KG1 (cell line): Measurements from ENCODE around the gene KLF9.
"Not testable (repeated sequence)": the region's sequence is repeated elsewhere in the genome, so short reads cannot be mapped to it uniquely, and the experiment has no call there.

ENCODE experiments used
- DNase-seq: peaks from one replicate; lab custom pipeline; 2025; lab: John Stamatoyannopoulos, UW

The KLF9 gene

GRCh38 chr9:70403618-70404025 is 10.8 kb downstream of the KLF9 start:
- no peak for DNase-seq

- DNase-seq: no peak
These were observed 11.3 kb downstream of the KLF9 start for GRCh38 chr9:70403166-70403565.

- no peak for DNase-seq
These were observed 12.2 kb downstream of the KLF9 start for GRCh38 chr9:70402213-70402612.

- not testable (repeated sequence) for DNase-seq
These were observed 13.2 kb downstream of the KLF9 start for GRCh38 chr9:70401241-70401640.

- DNase-seq: no peak
These were observed 14.2 kb downstream of the KLF9 start for GRCh38 chr9:70400107-70400892.

- no peak for DNase-seq
These were observed 15.3 kb downstream of the KLF9 start for GRCh38 chr9:70399141-70399540.

GRCh38 chr9:70398145-70398556 is 16.3 kb downstream of the KLF9 start:
- peak; percentile 29 for DNase-seq

GRCh38 chr9:70395652-70396051 is 18.8 kb downstream of the KLF9 start:
- DNase-seq: no peak

- DNase-seq: no peak
These were observed 21.6 kb downstream of the KLF9 start for GRCh38 chr9:70392850-70393249.

- no peak for DNase-seq
These were observed 22.3 kb downstream of the KLF9 start for GRCh38 chr9:70392189-70392588.

GRCh38 chr9:70390933-70391341 is 23.5 kb downstream of the KLF9 start:
- no peak for DNase-seq

GRCh38 chr9:70389621-70390266 is 24.7 kb downstream of the KLF9 start:
- DNase-seq: no peak

- no peak for DNase-seq
These were observed 25.3 kb downstream of the KLF9 start for GRCh38 chr9:70389188-70389587.

GRCh38 chr9:70387663-70388062 is 26.8 kb downstream of the KLF9 start:
- DNase-seq: no peak

GRCh38 chr9:70385426-70385825 is 29.0 kb downstream of the KLF9 start:
- no peak for DNase-seq

- DNase-seq: no peak
These were observed 31.5 kb downstream of the KLF9 start for GRCh38 chr9:70382709-70383605.

- no peak for DNase-seq
These were observed 32.3 kb downstream of the KLF9 start for GRCh38 chr9:70382046-70382708.

- no peak for DNase-seq
These were observed 39.4 kb downstream of the KLF9 start for GRCh38 chr9:70374962-70375618.

- no peak for DNase-seq
These were observed 47.0 kb downstream of the KLF9 start for GRCh38 chr9:70367305-70367930.

GRCh38 chr9:70363760-70364159 is 50.7 kb downstream of the KLF9 start:
- no peak for DNase-seq

- DNase-seq: no peak
These were observed 51.5 kb downstream of the KLF9 start for GRCh38 chr9:70362952-70363351.
